ENCODE measurements around the gene PP2D1.
A peak's percentile ranks its signal among the peaks of the same experiment; 100 is the strongest.
"Not testable (repeated sequence)": the region's sequence is repeated elsewhere in the genome, so short reads cannot be mapped to it uniquely, and the experiment has no call there.

Gene PP2D1

GRCh38 chr3:20022954-20023622, 11.0 kb upstream of the PP2D1 start:
- no peak overlapping the region for H4K8ac ChIP-seq (ENCODE audit: low read depth, low read length)
- H2BK5ac ChIP-seq (ENCODE audit: low read length) = no peak overlapping the region
- H3K18ac ChIP-seq (ENCODE audit: low read length) = no peak overlapping the region
- H3K9ac ChIP-seq (ENCODE audit: low read depth, low read length, poor library complexity) = no peak overlapping the region
- no peak overlapping the region for H3K4me2 ChIP-seq (ENCODE audit: insufficient read depth, low read length, poor library complexity, severe bottlenecking)
- H3K4me1 ChIP-seq (ENCODE audit: control insufficient read depth in 2 of 2, insufficient read depth in 1 of 2, low read depth in 1 of 2, low read length in 2 of 2) = peaks cover 0 to 4% of the 10 kb centered on the region in 2 donors
- H3K9me3 ChIP-seq (replicated peaks in 1 of 2; ENCODE audit: control insufficient read depth in 2 of 2, insufficient read depth in 1 of 2, low read depth in 1 of 2, low read length in 2 of 2) = no peaks in the 10 kb centered on the region
- no peak overlapping the region for H4K91ac ChIP-seq (ENCODE audit: low read depth, low read length, poor library complexity)
- no peak for DNase-seq (ENCODE audit: low spot score)
- H3K4me3 ChIP-seq (ENCODE audit: low read length in 2 of 2) = no peak overlapping the region
- peak overlapping the region; percentile 21 for H2AFZ ChIP-seq (ENCODE audit: low read length)
- no peak overlapping the region for H2BK15ac ChIP-seq (ENCODE audit: low read length)
- no peak overlapping the region for H3K4ac ChIP-seq (ENCODE audit: low read length)
- H3K27ac ChIP-seq (replicated peaks; ENCODE audit: low read length) = peak overlapping the region; percentile 77
- no peaks in the 10 kb centered on the region for H3K79me1 ChIP-seq (ENCODE audit: low read depth, low read length)
- H2AK5ac ChIP-seq (ENCODE audit: low read depth, low read length) = no peak overlapping the region
- H3K27me3 ChIP-seq (ENCODE audit: control insufficient read depth in 3 of 3, insufficient read depth in 3 of 3, low read depth in 1 of 3, low read length in 3 of 3) = no peaks in the 10 kb centered on the region
- H3K14ac ChIP-seq (ENCODE audit: low read length) = no peak overlapping the region
- H3K36me3 ChIP-seq (replicated peaks in 1 of 2; ENCODE audit: control insufficient read depth in 2 of 2, insufficient read depth in 2 of 2, low read length in 2 of 2) = no peaks in the 10 kb centered on the region
- no peak overlapping the region for H2BK12ac ChIP-seq (ENCODE audit: low read length)
- H2BK120ac ChIP-seq (ENCODE audit: low read depth, low read length) = no peak overlapping the region
- no peak overlapping the region for H3K23ac ChIP-seq (ENCODE audit: low read depth, low read length, poor library complexity)
- no CpG with 5 or more reads among the region's 2 CpGs for WGBS, 2 donors (ENCODE audit: extremely low coverage in 2 of 2, insufficient read length in 2 of 2, insufficient replicate concordance in 1 of 2)

GRCh38 chr3:20016076-20016475, 4.0 kb upstream of the PP2D1 start:
- H4K91ac ChIP-seq (ENCODE audit: low read depth, low read length, poor library complexity); H2BK120ac ChIP-seq (ENCODE audit: low read depth, low read length); H4K8ac ChIP-seq (ENCODE audit: low read depth, low read length); H3K23ac ChIP-seq (ENCODE audit: low read depth, low read length, poor library complexity); H3K9me3 ChIP-seq (replicated peaks in 1 of 2; ENCODE audit: control insufficient read depth in 2 of 2, insufficient read depth in 1 of 2, low read depth in 1 of 2, low read length in 2 of 2); H3K79me1 ChIP-seq (ENCODE audit: low read depth, low read length); H3K27ac ChIP-seq (replicated peaks; ENCODE audit: low read length); H3K14ac ChIP-seq (ENCODE audit: low read length); H3K4me3 ChIP-seq (ENCODE audit: low read length in 2 of 2); H3K36me3 ChIP-seq (replicated peaks in 1 of 2; ENCODE audit: control insufficient read depth in 2 of 2, insufficient read depth in 2 of 2, low read length in 2 of 2); H2AFZ ChIP-seq (ENCODE audit: low read length); H3K4me1 ChIP-seq (ENCODE audit: control insufficient read depth in 2 of 2, insufficient read depth in 1 of 2, low read depth in 1 of 2, low read length in 2 of 2); H3K9ac ChIP-seq (ENCODE audit: low read depth, low read length, poor library complexity); H3K27me3 ChIP-seq (ENCODE audit: control insufficient read depth in 3 of 3, insufficient read depth in 3 of 3, low read depth in 1 of 3, low read length in 3 of 3); H2BK5ac ChIP-seq (ENCODE audit: low read length); H2BK12ac ChIP-seq (ENCODE audit: low read length); DNase-seq (ENCODE audit: low spot score); H2BK15ac ChIP-seq (ENCODE audit: low read length); H3K4ac ChIP-seq (ENCODE audit: low read length); H3K4me2 ChIP-seq (ENCODE audit: insufficient read depth, low read length, poor library complexity, severe bottlenecking); H2AK5ac ChIP-seq (ENCODE audit: low read depth, low read length); H3K18ac ChIP-seq (ENCODE audit: low read length): not testable (repeated sequence)
- WGBS, 2 donors (ENCODE audit: extremely low coverage in 2 of 2, insufficient read length in 2 of 2, insufficient replicate concordance in 1 of 2) = no CpG with 5 or more reads among the region's 3 CpGs

- WGBS, 2 donors (ENCODE audit: extremely low coverage in 2 of 2, insufficient read length in 2 of 2, insufficient replicate concordance in 1 of 2) = no CpG with 5 or more reads among the region's 1 CpG
These were observed 3.5 kb upstream of the PP2D1 start for GRCh38 chr3:20015525-20015924.

GRCh38 chr3:20013396-20013795, 1.3 kb upstream of the PP2D1 start:
- Histone ChIP-seq H3K23ac (ENCODE audit: low read depth, low read length, poor library complexity) (no peak overlapping the region), H2BK12ac (ENCODE audit: low read length) (no peak overlapping the region), H2BK120ac (ENCODE audit: low read depth, low read length) (no peak overlapping the region), H2BK15ac (ENCODE audit: low read length) (no peak overlapping the region), H3K27me3 (ENCODE audit: control insufficient read depth in 3 of 3, insufficient read depth in 3 of 3, low read depth in 1 of 3, low read length in 3 of 3) (no peaks in the 10 kb centered on the region), H4K8ac (ENCODE audit: low read depth, low read length) (no peak overlapping the region), H3K4me1 (ENCODE audit: control insufficient read depth in 2 of 2, insufficient read depth in 1 of 2, low read depth in 1 of 2, low read length in 2 of 2) (no peaks in the 10 kb centered on the region), H2BK5ac (ENCODE audit: low read length) (no peak overlapping the region), H3K9me3 (replicated peaks in 1 of 2; ENCODE audit: control insufficient read depth in 2 of 2, insufficient read depth in 1 of 2, low read depth in 1 of 2, low read length in 2 of 2) (no peaks in the 10 kb centered on the region), H3K79me1 (ENCODE audit: low read depth, low read length) (no peaks in the 10 kb centered on the region), H2AFZ (ENCODE audit: low read length) (no peak overlapping the region), H3K4ac (ENCODE audit: low read length) (no peak overlapping the region), H3K4me3 (ENCODE audit: low read length in 2 of 2) (no peak overlapping the region), H3K4me2 (ENCODE audit: insufficient read depth, low read length, poor library complexity, severe bottlenecking) (no peak overlapping the region), H4K91ac (ENCODE audit: low read depth, low read length, poor library complexity) (no peak overlapping the region), H3K36me3 (replicated peaks in 1 of 2; ENCODE audit: control insufficient read depth in 2 of 2, insufficient read depth in 2 of 2, low read length in 2 of 2) (no peaks in the 10 kb centered on the region), H3K18ac (ENCODE audit: low read length) (no peak overlapping the region), H3K14ac (ENCODE audit: low read length) (no peak overlapping the region), H3K27ac (replicated peaks; ENCODE audit: low read length) (no peak overlapping the region), H2AK5ac (ENCODE audit: low read depth, low read length) (no peak overlapping the region), H3K9ac (ENCODE audit: low read depth, low read length, poor library complexity) (no peak overlapping the region)
- WGBS, 2 donors (ENCODE audit: extremely low coverage in 2 of 2, insufficient read length in 2 of 2, insufficient replicate concordance in 1 of 2) = no CpG with 5 or more reads among the region's 1 CpG
- DNase-seq (ENCODE audit: low spot score) = no peak

More at GRCh38 chr3:20015525-20015924, 3.5 kb upstream of the PP2D1 start:
- Histone ChIP-seq H2BK12ac (ENCODE audit: low read length) (no peak overlapping the region), H4K8ac (ENCODE audit: low read depth, low read length) (no peak overlapping the region), H3K14ac (ENCODE audit: low read length) (peak overlapping the region; percentile 38), H3K9ac (ENCODE audit: low read depth, low read length, poor library complexity) (no peak overlapping the region), H3K4ac (ENCODE audit: low read length) (no peak overlapping the region), H3K4me2 (ENCODE audit: insufficient read depth, low read length, poor library complexity, severe bottlenecking) (no peak overlapping the region), H3K9me3 (replicated peaks in 1 of 2; ENCODE audit: control insufficient read depth in 2 of 2, insufficient read depth in 1 of 2, low read depth in 1 of 2, low read length in 2 of 2) (no peaks in the 10 kb centered on the region), H3K27me3 (ENCODE audit: control insufficient read depth in 3 of 3, insufficient read depth in 3 of 3, low read depth in 1 of 3, low read length in 3 of 3) (no peaks in the 10 kb centered on the region), H3K18ac (ENCODE audit: low read length) (no peak overlapping the region), H3K4me1 (ENCODE audit: control insufficient read depth in 2 of 2, insufficient read depth in 1 of 2, low read depth in 1 of 2, low read length in 2 of 2) (no peaks in the 10 kb centered on the region), H2BK15ac (ENCODE audit: low read length) (no peak overlapping the region), H3K27ac (replicated peaks; ENCODE audit: low read length) (no peak overlapping the region), H3K23ac (ENCODE audit: low read depth, low read length, poor library complexity) (no peak overlapping the region), H2BK120ac (ENCODE audit: low read depth, low read length) (no peak overlapping the region), H4K91ac (ENCODE audit: low read depth, low read length, poor library complexity) (no peak overlapping the region), H2BK5ac (ENCODE audit: low read length) (no peak overlapping the region), H3K36me3 (replicated peaks in 1 of 2; ENCODE audit: control insufficient read depth in 2 of 2, insufficient read depth in 2 of 2, low read length in 2 of 2) (no peaks in the 10 kb centered on the region), H2AK5ac (ENCODE audit: low read depth, low read length) (no peak overlapping the region), H3K79me1 (ENCODE audit: low read depth, low read length) (no peaks in the 10 kb centered on the region), H2AFZ (ENCODE audit: low read length) (no peak overlapping the region), H3K4me3 (ENCODE audit: low read length in 2 of 2) (no peak overlapping the region)
- DNase-seq (ENCODE audit: low spot score) = no peak
